IPS-NIHi11 (cell line): ENCODE measurements around the gene USP3.

Experiments used
- DNase-seq: peaks from one replicate; pipeline ENCODE4 v3.0.0; 2012; ENCODE audit warnings: mixed read lengths, low spot score

The USP3 gene

DNA sequence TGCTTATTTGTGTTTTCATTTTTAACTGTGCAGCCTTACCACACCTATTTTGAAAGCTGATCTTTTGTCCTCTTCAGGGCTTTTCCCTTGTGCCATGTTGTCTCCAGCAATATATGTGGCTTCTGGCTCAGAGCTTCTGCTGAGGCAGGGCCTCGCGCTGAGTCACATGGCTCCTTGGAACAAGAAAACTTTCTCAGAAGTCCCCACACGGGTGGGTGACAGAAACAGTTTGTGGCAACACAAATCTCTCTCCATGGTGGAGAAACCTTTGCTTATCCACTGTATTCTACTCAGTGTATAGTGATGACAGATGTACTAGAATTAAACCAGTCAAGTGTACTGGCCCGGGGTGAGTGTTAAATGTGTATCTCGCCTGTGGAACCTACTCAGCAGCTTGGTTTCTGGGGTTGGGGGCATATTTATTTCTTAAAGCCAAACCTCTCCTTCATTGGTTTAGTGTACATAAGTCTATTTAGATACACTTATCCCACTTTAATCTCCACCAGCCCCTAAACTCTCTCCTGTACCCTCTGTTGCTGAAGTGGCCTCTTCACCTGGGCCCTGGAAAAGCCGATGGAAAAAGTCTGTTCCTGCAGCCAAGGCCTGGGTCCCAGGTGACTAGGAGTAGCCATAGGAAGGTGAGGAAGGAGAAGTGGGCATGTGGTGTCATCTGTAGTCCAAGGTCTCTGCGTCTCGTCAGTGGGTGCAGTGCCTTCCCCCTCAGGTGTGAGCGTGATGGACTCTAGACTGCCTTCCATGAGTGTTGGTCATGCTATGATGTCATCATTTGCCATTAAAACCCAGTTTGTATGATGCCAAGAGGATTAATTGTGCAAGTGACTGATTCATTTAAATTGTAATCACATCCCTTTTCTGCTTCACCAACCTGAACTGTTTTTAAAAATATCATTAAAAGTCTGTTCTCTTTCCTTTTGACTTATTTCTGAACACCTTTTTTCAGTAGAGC is 89.6 kb downstream of the USP3 start:
- DNase-seq, result no peak

GRCh38 chr15:63595065-63595464 is 90.7 kb downstream of the USP3 start:
- no peak for DNase-seq

GRCh38 chr15:63595688-63596087 is 91.3 kb downstream of the USP3 start:
- no peak for DNase-seq

DNA sequence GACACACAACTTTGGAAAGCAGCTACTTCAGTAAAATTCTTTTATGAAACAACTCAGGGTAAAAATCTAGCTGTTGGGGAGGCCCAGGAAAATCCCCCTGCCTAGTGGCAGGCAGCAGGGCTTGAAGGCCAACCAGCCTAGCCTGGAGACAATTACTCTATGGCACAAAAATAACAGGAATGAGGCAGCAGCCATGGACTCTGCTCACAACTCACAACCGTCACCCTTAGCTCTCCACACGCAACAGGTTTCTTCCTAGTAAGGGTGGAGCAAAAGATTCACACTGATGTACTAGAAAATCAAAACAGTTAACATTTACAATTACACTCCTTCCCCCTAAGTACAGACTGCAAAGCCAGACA is 92.3 kb downstream of the USP3 start:
- no peak for DNase-seq

- DNase-seq, result no peak
Measured at GRCh38 chr15:63597038-63597790, 92.8 kb downstream of the USP3 start, which contains the start of gene FBXL22. Gene FBXL22 (plus strand): TSS chr15:63597387. CDS start chr15:63597393, 6 bp downstream.

- DNase-seq, result no peak
Measured at GRCh38 chr15:63597821-63598220, 93.4 kb downstream of the USP3 start.

- DNase-seq, result no peak
Measured at GRCh38 chr15:63598473-63599400, 94.3 kb downstream of the USP3 start.

DNA sequence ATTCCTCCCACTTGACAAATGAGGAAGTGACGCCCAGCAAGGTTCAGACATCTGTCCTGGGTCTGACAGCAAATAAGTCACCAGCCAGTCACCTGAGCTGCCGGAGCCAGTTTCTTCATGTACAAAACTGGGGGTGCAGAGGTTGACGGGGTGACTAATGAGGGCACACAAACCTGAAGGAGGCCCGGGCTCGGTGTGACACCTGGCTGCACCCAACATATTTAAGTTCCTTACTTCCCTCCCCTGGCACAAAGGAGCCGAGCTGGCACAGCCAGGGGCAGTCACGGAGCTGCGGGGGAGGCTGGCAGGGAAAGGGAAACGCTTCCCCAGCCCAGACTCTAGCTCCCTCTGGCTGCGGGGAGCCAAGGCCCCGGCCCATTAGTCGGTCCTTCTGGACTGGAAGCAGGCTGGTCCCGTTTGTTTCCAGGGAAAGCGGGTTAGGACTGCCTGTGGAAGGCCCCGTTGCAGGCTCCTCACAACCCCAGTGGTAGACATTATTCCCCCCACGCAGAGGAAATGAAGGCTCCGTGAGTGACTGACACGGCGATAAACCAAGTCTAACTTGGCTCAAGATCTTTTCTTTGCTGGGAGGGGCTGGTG is 95.1 kb downstream of the USP3 start:
- DNase-seq, result peak; percentile 68

DNA sequence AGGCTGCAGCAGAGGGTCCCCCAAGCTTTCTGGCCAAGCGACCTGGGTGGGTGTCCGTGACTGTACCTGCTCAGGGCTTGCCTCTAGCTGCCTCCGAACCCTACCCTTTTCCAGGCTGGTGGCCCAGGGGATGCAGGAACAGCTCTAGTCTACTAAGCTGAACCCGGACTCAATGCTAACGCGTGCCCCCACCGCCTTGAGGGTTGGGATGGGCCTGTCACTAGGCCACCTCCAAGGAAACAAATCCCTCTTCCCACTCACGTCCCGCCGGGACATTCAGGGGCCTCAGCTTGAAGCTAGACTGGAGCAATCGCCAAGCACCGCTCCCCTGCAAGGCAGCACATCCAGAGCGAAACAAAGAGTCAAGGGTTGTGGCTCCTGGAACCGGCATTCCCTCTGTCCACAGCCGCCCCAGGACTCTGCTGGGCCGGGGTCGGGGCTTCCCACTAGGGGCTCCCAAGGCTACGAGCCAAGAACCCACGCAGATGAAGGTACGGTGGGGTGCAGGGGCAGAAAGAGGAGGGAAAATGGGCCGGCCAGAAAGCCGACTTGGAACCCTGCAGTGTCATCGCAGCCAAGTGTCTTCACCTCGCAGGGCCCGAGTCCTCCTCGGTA is 95.7 kb downstream of the USP3 start:
- DNase-seq, result peak; percentile 50

- DNase-seq, result peak; percentile 95
Measured at GRCh38 chr15:63600616-63601025, 96.2 kb downstream of the USP3 start.

- peak; percentile 53 for DNase-seq
Measured at GRCh38 chr15:63601026-63601703, 96.8 kb downstream of the USP3 start.

DNA sequence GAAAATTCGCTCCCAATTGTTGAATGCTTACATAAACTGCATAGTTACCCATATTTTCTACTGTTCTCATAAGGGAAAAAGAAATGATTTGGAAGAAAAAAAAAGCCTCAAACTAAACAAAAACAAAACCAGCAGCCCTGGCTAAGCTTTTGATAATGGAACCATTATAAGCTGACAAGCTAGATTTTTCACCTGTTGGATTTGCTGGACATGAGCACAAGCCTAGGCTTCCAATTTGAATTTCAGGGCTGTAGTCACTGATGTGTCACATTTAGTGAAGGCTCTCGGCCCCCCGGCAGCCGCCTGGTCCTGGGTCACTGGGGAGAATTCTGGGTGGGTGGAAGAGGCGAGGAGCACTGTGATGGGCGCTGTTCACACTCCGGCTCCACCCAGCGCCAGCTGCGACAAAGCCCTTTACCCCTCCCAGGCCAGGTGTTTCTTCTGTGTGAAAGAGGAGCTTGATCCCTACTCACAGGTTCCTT is 97.4 kb downstream of the USP3 start:
- DNase-seq, result peak; percentile 33

DNA sequence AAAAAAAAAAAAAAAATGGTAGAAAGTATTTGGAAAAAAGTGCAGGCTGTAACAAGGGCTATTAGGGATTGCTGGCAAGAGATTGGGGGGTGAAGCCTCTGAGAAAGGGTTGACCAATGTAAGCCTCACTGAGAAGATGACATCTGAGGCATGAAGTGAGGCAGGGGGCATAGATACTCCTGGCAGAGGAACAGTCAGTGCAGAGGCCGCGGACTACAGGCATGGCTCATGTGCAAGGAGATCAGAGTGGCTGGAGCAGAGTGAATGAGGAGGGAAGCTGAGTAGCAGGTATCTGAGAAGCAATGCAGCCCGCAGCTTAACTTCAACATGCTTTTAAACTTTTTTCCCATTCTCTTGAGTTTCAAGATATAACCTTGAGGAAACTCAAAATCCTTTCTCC is 98.2 kb downstream of the USP3 start:
- DNase-seq, result no peak

DNA sequence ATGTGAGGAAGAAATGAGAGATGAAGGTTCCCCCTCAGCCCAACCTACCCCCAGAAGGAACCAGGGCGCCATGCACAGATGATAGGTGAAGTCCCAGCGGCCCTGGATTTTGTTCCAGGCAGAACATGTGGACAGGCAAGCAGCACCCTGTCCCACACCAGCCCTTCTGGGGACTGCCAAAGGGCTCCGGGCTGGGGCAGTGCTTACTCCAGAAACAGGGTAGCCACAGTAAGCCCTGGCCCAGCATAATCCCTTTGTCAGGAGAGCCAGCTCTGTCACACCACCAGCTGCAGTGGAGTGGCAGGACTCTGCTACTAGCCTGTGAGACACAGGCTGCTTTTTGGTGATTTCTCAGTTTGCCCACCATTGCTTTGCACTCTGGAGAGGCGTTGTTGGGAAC is 99.1 kb downstream of the USP3 start:
- no peak for DNase-seq

GRCh38 chr15:63604281-63604680 is 99.9 kb downstream of the USP3 start:
- no peak for DNase-seq

GRCh38 chr15:63605036-63605435 is 100.6 kb downstream of the USP3 start:
- DNase-seq, result no peak

DNA sequence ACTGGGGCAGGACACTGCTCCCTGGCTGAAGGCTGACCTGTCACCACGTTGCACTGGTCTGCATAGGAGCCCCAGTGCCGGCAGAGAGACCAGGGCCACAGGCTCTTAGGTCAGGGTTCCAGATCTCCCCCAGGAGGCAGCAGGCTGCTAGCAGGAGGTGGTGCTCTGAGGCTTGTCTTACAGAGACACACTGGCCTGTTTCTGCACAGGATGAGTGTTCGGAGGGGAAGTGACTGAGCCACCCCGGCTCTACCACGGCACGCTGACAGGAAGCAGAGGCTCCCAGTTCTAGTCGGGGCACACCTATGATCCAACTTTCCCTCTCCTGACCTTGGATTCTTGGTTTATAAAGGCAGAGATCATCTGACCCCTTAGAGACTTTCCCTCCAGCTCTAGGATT is 101.4 kb downstream of the USP3 start:
- no peak for DNase-seq

GRCh38 chr15:63606308-63606707 is 101.9 kb downstream of the USP3 start:
- no peak for DNase-seq

GRCh38 chr15:63608989-63609388 is 104.6 kb downstream of the USP3 start:
- DNase-seq, result no peak

DNA sequence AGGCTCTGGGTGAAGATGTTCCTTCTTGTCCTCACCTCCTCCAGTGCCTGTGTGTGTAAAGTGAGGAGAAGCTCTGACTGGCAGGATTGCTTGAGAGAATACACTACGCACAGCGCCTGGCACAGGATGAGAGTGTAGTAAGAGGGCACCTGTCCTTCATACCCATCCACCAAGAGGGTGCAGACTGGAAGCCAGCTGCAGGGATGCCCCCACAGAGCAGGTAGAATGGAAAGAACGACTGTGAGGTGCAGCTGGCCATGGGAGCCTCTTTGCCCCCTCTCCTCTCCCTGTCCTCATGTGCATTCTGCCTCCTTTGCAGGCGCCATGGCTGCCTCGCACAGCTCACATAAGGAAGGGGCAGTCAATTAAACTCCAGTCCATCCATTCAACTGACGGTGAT is 105.1 kb downstream of the USP3 start:
- no peak for DNase-seq
